Central memory CD8-positive, alpha-beta T cell (primary cell): Measurements from ENCODE around the gene RYR1.

Source experiments
- ATAC-seq: fragments of 150-1000 bp; cut with Tn5 transposase; replicated peaks from 2 replicates; pipeline ENCODE4 v1.10.0; 2022; ENCODE audit warnings: mild to moderate bottlenecking, moderate FRiP score, moderate number of reproducible peaks; ENCODE audit not compliant: poor library complexity, severe bottlenecking; ENCODE audit errors: extremely low read depth
- DNase-seq, 2 donors: peaks; one replicate each; pipeline ENCODE4 v3.0.0; 2021; ENCODE audit warnings: low spot score in 2 of 2
- H3K27ac Mint-ChIP-seq: one replicate; pipeline ENCODE4 v1.8.0; 2022; ENCODE audit warnings: low read depth, mild to moderate bottlenecking, moderate library complexity, mixed read lengths
- H3K27me3 Mint-ChIP-seq: one replicate; pipeline ENCODE4 v1.8.0; 2022; ENCODE audit warnings: mixed read lengths
- H3K36me3 Mint-ChIP-seq: one replicate; pipeline ENCODE4 v1.8.0; 2022; ENCODE audit warnings: mild to moderate bottlenecking, moderate library complexity, mixed read lengths; ENCODE audit not compliant: insufficient read depth
- H3K4me1 Mint-ChIP-seq: one replicate; pipeline ENCODE4 v1.8.0; 2022; ENCODE audit warnings: mixed read lengths
- H3K4me3 Mint-ChIP-seq: one replicate; pipeline ENCODE4 v1.8.0; 2022; ENCODE audit warnings: mild to moderate bottlenecking, moderate library complexity, mixed read lengths
- H3K9me3 Mint-ChIP-seq: one replicate; pipeline ENCODE4 v1.8.0; 2022; ENCODE audit warnings: mixed read lengths

The RYR1 gene

GRCh38 chr19:38433268-38433733 is at the start of gene RYR1:
Gene RYR1 (plus strand): TSS chr19:38433691. CDS start chr19:38433830, 139 bp downstream.
- Mint-ChIP-seq H3K36me3 (no peaks in the 10 kb centered on the region), H3K4me3 (peak within 1 kb of the TSS; percentile 26), H3K9me3 (no peaks in the 10 kb centered on the region), H3K27ac (no peak within 1 kb of the TSS), H3K4me1 (peaks cover 11% of the 10 kb centered on the region), H3K27me3 (peaks cover 55% of the 10 kb centered on the region)
- no peak for DNase-seq
- ATAC-seq, result no peak

- H3K36me3 Mint-ChIP-seq, result peaks cover 47% of the 10 kb centered on the region
- no peaks in the 10 kb centered on the region for H3K9me3 Mint-ChIP-seq
- no peaks in the 10 kb centered on the region for H3K27me3 Mint-ChIP-seq
- peaks cover 18% of the 10 kb centered on the region for H3K4me1 Mint-ChIP-seq
- no peak overlapping the region for H3K27ac Mint-ChIP-seq
- no peak overlapping the region for H3K4me3 Mint-ChIP-seq
- no peak for ATAC-seq
- DNase-seq, result no peak
These were observed 49.7 kb upstream of the RYR1 start for GRCh38 chr19:38383743-38384142.

GRCh38 chr19:38384209-38385027 is 49.1 kb upstream of the RYR1 start:
- Mint-ChIP-seq H3K27me3 (no peaks in the 10 kb centered on the region), H3K36me3 (peaks cover 40% of the 10 kb centered on the region), H3K4me3 (no peak overlapping the region), H3K4me1 (peaks cover 15% of the 10 kb centered on the region), H3K9me3 (no peaks in the 10 kb centered on the region), H3K27ac (peak overlapping the region; percentile 62)
- no peak for DNase-seq
- no peak for ATAC-seq

GRCh38 chr19:38385057-38385803 is 48.3 kb upstream of the RYR1 start:
- H3K4me3 Mint-ChIP-seq, result no peak overlapping the region

GRCh38 chr19:38385804-38386257 is 47.7 kb upstream of the RYR1 start:
- Mint-ChIP-seq H3K27ac (no peak overlapping the region), H3K36me3 (peaks cover 34% of the 10 kb centered on the region), H3K4me1 (peaks cover 18% of the 10 kb centered on the region), H3K27me3 (no peaks in the 10 kb centered on the region), H3K4me3 (no peak overlapping the region), H3K9me3 (no peaks in the 10 kb centered on the region)
- DNase-seq (no peak), ATAC-seq (no peak)

More at GRCh38 chr19:38385057-38385803, 48.3 kb upstream of the RYR1 start:
- no peak for ATAC-seq
- Mint-ChIP-seq H3K36me3 (peaks cover 38% of the 10 kb centered on the region), H3K27ac (peak overlapping the region; percentile 62), H3K27me3 (no peaks in the 10 kb centered on the region), H3K9me3 (no peaks in the 10 kb centered on the region), H3K4me1 (peaks cover 18% of the 10 kb centered on the region)
- DNase-seq, result no peak

GRCh38 chr19:38386300-38386970 is 47.1 kb upstream of the RYR1 start:
- Mint-ChIP-seq H3K9me3 (no peaks in the 10 kb centered on the region), H3K36me3 (peaks cover 29% of the 10 kb centered on the region), H3K27ac (no peak overlapping the region), H3K27me3 (no peaks in the 10 kb centered on the region), H3K4me1 (peaks cover 18% of the 10 kb centered on the region), H3K4me3 (no peak overlapping the region)
- DNase-seq, result no peak
- no peak for ATAC-seq

- no peak for DNase-seq
- Mint-ChIP-seq H3K9me3 (no peaks in the 10 kb centered on the region), H3K36me3 (peaks cover 23% of the 10 kb centered on the region), H3K27ac (no peak overlapping the region), H3K27me3 (no peaks in the 10 kb centered on the region), H3K4me3 (peak overlapping the region; percentile 79), H3K4me1 (peaks cover 18% of the 10 kb centered on the region)
- ATAC-seq, result peak; percentile 6
These were observed 46.4 kb upstream of the RYR1 start for GRCh38 chr19:38386971-38387549.

- Mint-ChIP-seq H3K27ac (peak within 1 kb of the TSS; percentile 77), H3K9me3 (no peaks in the 10 kb centered on the region), H3K4me1 (peaks cover 18% of the 10 kb centered on the region), H3K4me3 (peak within 1 kb of the TSS; percentile 79), H3K27me3 (no peaks in the 10 kb centered on the region), H3K36me3 (peaks cover 18% of the 10 kb centered on the region)
- peak; percentile 78 for ATAC-seq
- peak; percentile 68 to 69 for DNase-seq
These were observed 45.7 kb upstream of the RYR1 start, which contains the start of gene GGN for GRCh38 chr19:38387550-38388348. Gene GGN (minus strand): TSS chr19:38388034. CDS start chr19:38387261, 773 bp downstream.

- no peaks in the 10 kb centered on the region for H3K27me3 Mint-ChIP-seq
These were observed 45.0 kb upstream of the RYR1 start, which contains the start of gene SPRED3 for GRCh38 chr19:38388349-38389100. Gene SPRED3 (plus strand): TSS chr19:38388697. CDS start chr19:38390303, 1,606 bp downstream.

GRCh38 chr19:38389101-38389925 is 44.2 kb upstream of the RYR1 start:
- Mint-ChIP-seq H3K4me3 (peak overlapping the region; percentile 79), H3K27ac (no peak overlapping the region), H3K36me3 (peaks cover 7% of the 10 kb centered on the region), H3K9me3 (no peaks in the 10 kb centered on the region), H3K27me3 (peaks cover 5% of the 10 kb centered on the region), H3K4me1 (peaks cover 26% of the 10 kb centered on the region)
- DNase-seq (no peak), ATAC-seq (no peak)

More at GRCh38 chr19:38388349-38389100, 45.0 kb upstream of the RYR1 start, which contains the start of gene SPRED3:
- peak within 1 kb of the TSS; percentile 77 for H3K27ac Mint-ChIP-seq
- H3K9me3 Mint-ChIP-seq, result no peaks in the 10 kb centered on the region
- peaks cover 11% of the 10 kb centered on the region for H3K36me3 Mint-ChIP-seq
- peak; percentile 8 for ATAC-seq
- peak within 1 kb of the TSS; percentile 79 for H3K4me3 Mint-ChIP-seq
- DNase-seq, result no peak
- peaks cover 19% of the 10 kb centered on the region for H3K4me1 Mint-ChIP-seq
